HEK293 (cell line): ENCODE results near the gene GLT8D2.

ENCODE experiments used
- CTCF ChIA-PET: fragments of 350-600 bp; formaldehyde crosslinking; extraction: SDS; loops from one replicate; lab custom pipeline; 2021; ENCODE audit warnings: antibody characterized with exemption; lab: Yijun Ruan, JAX
- POLR2A ChIA-PET: fragments of 300-600 bp; formaldehyde crosslinking; extraction: SDS; loops from one replicate; lab custom pipeline; 2020; ENCODE audit warnings: antibody characterized with exemption, inconsistent platforms; lab: Yijun Ruan, JAX
- H3K27ac ChIP-seq: fragments of 200-500 bp; sonication (Bioruptor generic); 2 replicates; pipeline ENCODE4 v1.5.1; 2014; ENCODE audit warnings: low read depth, low read length, control low read depth, inconsistent platforms; ENCODE audit errors: extremely low read depth
- H3K36me3 ChIP-seq, 2 experiments: fragments of 200-500 bp in 1 of 2; sonication (Bioruptor generic) in 1 of 2; 1 replicate in 1 of 2; 2 replicates in 1 of 2; pipeline ENCODE4 v1.5.1; 2014 to 2017; ENCODE audit warnings: inconsistent platforms in 2 of 2, low read length in 2 of 2; ENCODE audit not compliant: control insufficient read depth in 2 of 2, insufficient read depth in 1 of 2
- H3K4me1 ChIP-seq: fragments of 200-500 bp; sonication (Bioruptor generic); 2 replicates; pipeline ENCODE4 v1.5.1; 2014; ENCODE audit warnings: mild to moderate bottlenecking, low read length, inconsistent platforms; ENCODE audit not compliant: control insufficient read depth, insufficient read depth
- H3K4me3 ChIP-seq: 2 replicates; pipeline ENCODE4 v1.5.1; 2011; ENCODE audit warnings: low read depth, mild to moderate bottlenecking, control low read depth, low read length, moderate library complexity
- H3K9me3 ChIP-seq: fragments of 200-500 bp; sonication (Bioruptor generic); 2 replicates; pipeline ENCODE4 v1.5.1; 2014; ENCODE audit warnings: low read depth, low read length, inconsistent platforms; ENCODE audit not compliant: control insufficient read depth, insufficient read depth
- EGR2 ChIP-seq: fragments of 450-650 bp; formaldehyde crosslinking; IDR thresholded peaks from 2 replicates; pipeline ENCODE4 v1.5.1; 2016; ENCODE audit warnings: low read depth, missing biosample characterization, missing genetic modification characterization
- KLF16 ChIP-seq: fragments of 450-650 bp; formaldehyde crosslinking; IDR thresholded peaks from 2 replicates; pipeline ENCODE4 v1.5.1; 2017; ENCODE audit warnings: missing biosample characterization, missing genetic modification characterization
- REPIN1 ChIP-seq: fragments of 450-650 bp; formaldehyde crosslinking; IDR thresholded peaks from 2 replicates; pipeline ENCODE4 v1.5.1; 2017; ENCODE audit warnings: missing biosample characterization, missing genetic modification characterization, low read depth
- SALL2 ChIP-seq: fragments of 450-650 bp; formaldehyde crosslinking; IDR thresholded peaks from 2 replicates; pipeline ENCODE4 v1.5.0; 2017; ENCODE audit warnings: missing biosample characterization, mild to moderate bottlenecking, missing genetic modification characterization, borderline replicate concordance
- SETDB1 ChIP-seq: IDR thresholded peaks from one replicate; pipeline ENCODE4 v1.6.1; 2017; ENCODE audit warnings: mild to moderate bottlenecking, low read length, moderate library complexity, mixed read lengths; ENCODE audit not compliant: insufficient read length
- ZBTB6 ChIP-seq: fragments of 450-650 bp; formaldehyde crosslinking; IDR thresholded peaks from 2 replicates; pipeline ENCODE4 v1.5.1; 2017; ENCODE audit warnings: missing biosample characterization, missing genetic modification characterization
- ZIC2 ChIP-seq: fragments of 450-650 bp; formaldehyde crosslinking; IDR thresholded peaks from 2 replicates; pipeline ENCODE4 v1.5.1; 2016; ENCODE audit warnings: missing biosample characterization, missing genetic modification characterization
- ZNF112 ChIP-seq: fragments of 450-650 bp; formaldehyde crosslinking; IDR thresholded peaks from 2 replicates; pipeline ENCODE4 v1.5.0; 2017; ENCODE audit warnings: missing biosample characterization, missing genetic modification characterization
- ZNF175 ChIP-seq: fragments of 450-650 bp; formaldehyde crosslinking; IDR thresholded peaks from 2 replicates; pipeline ENCODE4 v1.5.1; 2016; ENCODE audit warnings: missing biosample characterization, missing genetic modification characterization
- ZNF350 ChIP-seq: fragments of 450-650 bp; formaldehyde crosslinking; IDR thresholded peaks from 2 replicates; pipeline ENCODE4 v1.5.0; 2017; ENCODE audit warnings: missing biosample characterization, mild to moderate bottlenecking, missing genetic modification characterization
- ZNF366 ChIP-seq: fragments of 450-650 bp; formaldehyde crosslinking; conservative IDR thresholded peaks from 2 replicates; pipeline ENCODE4 v1.5.1; 2016; ENCODE audit warnings: missing biosample characterization, missing genetic modification characterization
- ZNF404 ChIP-seq: fragments of 450-650 bp; formaldehyde crosslinking; IDR thresholded peaks from 2 replicates; pipeline ENCODE4 v1.5.1; 2017; ENCODE audit warnings: missing biosample characterization, missing genetic modification characterization
- ZNF473 ChIP-seq: fragments of 450-650 bp; formaldehyde crosslinking; IDR thresholded peaks from 2 replicates; pipeline ENCODE4 v1.5.1; 2017; ENCODE audit warnings: missing biosample characterization, missing genetic modification characterization
- ZNF510 ChIP-seq: fragments of 450-650 bp; formaldehyde crosslinking; IDR thresholded peaks from 2 replicates; pipeline ENCODE4 v1.5.1; 2018; ENCODE audit warnings: mild to moderate bottlenecking, missing genetic modification characterization, missing biosample characterization; ENCODE audit not compliant: insufficient replicate concordance
- ZNF514 ChIP-seq: fragments of 450-650 bp; formaldehyde crosslinking; IDR thresholded peaks from 2 replicates; pipeline ENCODE4 v1.5.1; 2016; ENCODE audit warnings: missing biosample characterization, missing genetic modification characterization
- ZNF530 ChIP-seq: fragments of 450-650 bp; formaldehyde crosslinking; IDR thresholded peaks from 2 replicates; pipeline ENCODE4 v1.5.1; 2016; ENCODE audit warnings: low read depth, missing biosample characterization, missing genetic modification characterization
- ZNF549 ChIP-seq: fragments of 450-650 bp; IDR thresholded peaks from 2 replicates; pipeline ENCODE4 v1.5.1; 2018; ENCODE audit warnings: missing biosample characterization, missing genetic modification characterization, mild to moderate bottlenecking, inconsistent platforms, moderate library complexity
- ZNF558 ChIP-seq: fragments of 450-650 bp; formaldehyde crosslinking; IDR thresholded peaks from 2 replicates; pipeline ENCODE4 v1.5.1; 2016; ENCODE audit warnings: missing biosample characterization, missing genetic modification characterization
- ZNF580 ChIP-seq: fragments of 450-650 bp; formaldehyde crosslinking; IDR thresholded peaks from 2 replicates; pipeline ENCODE4 v1.5.1; 2016; ENCODE audit warnings: missing biosample characterization, missing genetic modification characterization
- ZNF658 ChIP-seq: fragments of 450-650 bp; formaldehyde crosslinking; IDR thresholded peaks from 2 replicates; pipeline ENCODE4; 2016; ENCODE audit warnings: missing biosample characterization, missing genetic modification characterization
- ZNF660 ChIP-seq: fragments of 450-650 bp; IDR thresholded peaks from 2 replicates; pipeline ENCODE4 v1.5.1; 2018; ENCODE audit warnings: missing biosample characterization, mild to moderate bottlenecking, missing genetic modification characterization
- ZNF701 ChIP-seq: fragments of 450-650 bp; formaldehyde crosslinking; IDR thresholded peaks from 2 replicates; pipeline ENCODE4 v1.5.1; 2016; ENCODE audit warnings: missing biosample characterization, missing genetic modification characterization
- TF ChIP-seq, protein P1 (sequence below): fragments of 450-650 bp; formaldehyde crosslinking; IDR thresholded peaks from 2 replicates; pipeline ENCODE4 v1.5.1; 2016; ENCODE audit warnings: missing biosample characterization, missing genetic modification characterization

The GLT8D2 gene

DNA sequence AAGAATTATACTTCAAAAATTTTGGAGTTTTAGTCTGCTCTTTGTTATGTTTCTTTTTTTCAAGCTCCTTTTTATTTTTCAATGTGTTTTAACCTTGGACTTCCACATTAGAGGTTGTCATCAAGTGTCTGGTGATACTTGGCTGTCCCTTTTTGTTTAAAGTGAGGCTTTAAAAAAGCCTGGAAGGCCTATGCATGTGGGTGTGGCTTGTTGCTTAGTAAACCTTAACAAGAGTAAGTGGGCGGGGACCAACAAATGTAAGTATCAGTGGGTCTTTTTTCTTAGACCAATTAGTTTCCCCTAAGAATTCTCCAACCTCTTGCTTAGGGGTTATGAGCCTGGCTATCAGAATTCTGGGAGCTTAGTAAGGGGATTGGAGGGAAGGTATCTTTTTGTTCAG, 40.7 kb upstream of the GLT8D2 start:
- Histone ChIP-seq H3K4me1 (no peaks in the 10 kb centered on the region), H3K27ac (no peak overlapping the region), H3K36me3 (peaks cover 41 to 69% of the 10 kb centered on the region in 2 experiments), H3K9me3 (no peaks in the 10 kb centered on the region), H3K4me3 (no peak overlapping the region)
- 0 out of 2 replicates have a peak, but pooled peaks have one; percentile 15 for TF ChIP-seq EGR2 (tag by site-specific recombination)
- no peak for TF ChIP-seq ZNF549 (tag by site-specific recombination)
- no peak for TF ChIP-seq ZNF112 (tag by site-specific recombination)
- no peak for TF ChIP-seq ZNF580 (tag by site-specific recombination)
- no peak for TF ChIP-seq ZNF404 (tag by site-specific recombination)
- no peak for TF ChIP-seq ZBTB6 (tag by site-specific recombination)
- TF ChIP-seq, protein P1, sequence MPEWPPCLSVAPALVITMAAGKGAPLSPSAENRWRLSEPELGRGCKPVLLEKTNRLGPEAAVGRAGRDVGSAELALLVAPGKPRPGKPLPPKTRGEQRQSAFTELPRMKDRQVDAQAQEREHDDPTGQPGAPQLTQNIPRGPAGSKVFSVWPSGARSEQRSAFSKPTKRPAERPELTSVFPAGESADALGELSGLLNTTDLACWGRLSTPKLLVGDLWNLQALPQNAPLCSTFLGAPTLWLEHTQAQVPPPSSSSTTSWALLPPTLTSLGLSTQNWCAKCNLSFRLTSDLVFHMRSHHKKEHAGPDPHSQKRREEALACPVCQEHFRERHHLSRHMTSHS (tag by site-specific recombination): no peak
- ChIA-PET CTCF (interaction anchor here (2.9 kb wide), 1 partner anchor 18 kb away, joined by 25 read pairs; no protein-coding TSS in a partner anchor), POLR2A (no interaction called here)

DNA sequence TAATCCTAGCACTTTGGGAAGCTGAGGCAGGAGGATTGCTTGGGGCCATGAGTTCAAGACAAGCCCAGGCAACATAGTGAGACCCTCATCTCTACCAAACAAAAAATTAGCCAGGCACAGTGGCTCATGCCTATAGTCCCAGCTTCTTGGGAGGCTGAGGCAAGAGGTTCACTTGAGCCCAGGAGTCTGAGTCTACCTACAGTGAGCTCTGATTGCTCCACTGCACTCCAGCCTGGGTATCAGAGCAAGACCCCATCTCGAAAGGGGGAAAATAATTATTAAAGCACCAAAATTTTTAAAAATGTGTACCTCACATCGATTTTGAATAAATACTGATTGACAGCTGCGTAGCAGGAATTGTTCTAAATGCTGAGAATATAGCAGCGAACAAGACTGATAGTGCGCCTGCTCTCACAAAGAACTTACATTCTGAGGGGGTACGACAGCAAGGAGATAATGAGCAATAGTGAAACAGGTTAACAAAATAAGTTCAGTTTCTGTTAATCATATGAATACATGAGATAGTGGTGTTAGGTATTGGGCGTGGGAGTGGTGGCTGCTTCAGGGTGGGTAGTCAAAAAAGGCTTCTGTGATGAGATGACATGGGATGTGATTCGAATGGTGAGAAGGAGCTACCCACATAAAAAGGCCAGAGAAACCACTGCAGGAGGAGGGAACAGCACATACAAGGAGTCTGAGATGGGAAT, 33.9 kb upstream of the GLT8D2 start:
- Histone ChIP-seq H3K4me1 (no peaks in the 10 kb centered on the region), H3K4me3 (no peak overlapping the region), H3K9me3 (no peaks in the 10 kb centered on the region), H3K27ac (no peak overlapping the region)
- CTCF ChIA-PET: interaction anchor here (1.2 kb wide), 1 partner anchor 16 kb away, joined by 3 read pairs; no protein-coding TSS in a partner anchor
- no peak for TF ChIP-seq SETDB1
- TF ChIP-seq ZNF530 (tag by site-specific recombination): no peak
- no peak for TF ChIP-seq ZNF473 (tag by site-specific recombination)
- TF ChIP-seq KLF16 (tag by site-specific recombination): no peak
- no peak for TF ChIP-seq ZNF510 (tag by site-specific recombination)
- TF ChIP-seq ZNF175: no peak
- TF ChIP-seq SALL2 (tag by site-specific recombination): no peak
- no peak for TF ChIP-seq ZNF514 (tag by site-specific recombination)
- no peak for TF ChIP-seq ZNF558 (tag by site-specific recombination)
- no peak for TF ChIP-seq ZIC2
- no peak for TF ChIP-seq ZNF658 (tag by site-specific recombination)
- TF ChIP-seq ZNF350 (tag by site-specific recombination): no peak
- no peak for TF ChIP-seq REPIN1
- no peak for TF ChIP-seq ZNF366 (tag by site-specific recombination)
- no peak for TF ChIP-seq ZNF660 (tag by site-specific recombination)
- no peak for TF ChIP-seq ZNF701 (tag by site-specific recombination)
- TF ChIP-seq, all 188 proteins: peak for 0
- POLR2A ChIA-PET: interaction anchor here (1.3 kb wide), 1 partner anchor 20 kb away, joined by 3 read pairs; no protein-coding TSS in a partner anchor
- H3K36me3 ChIP-seq: peaks cover 42 to 65% of the 10 kb centered on the region in 2 experiments
